ENCODE data around the gene NPHP1.
"Not testable (repeated sequence)": the region's sequence is repeated elsewhere in the genome, so short reads cannot be mapped to it uniquely, and the experiment has no call there.

Gene NPHP1

DNA sequence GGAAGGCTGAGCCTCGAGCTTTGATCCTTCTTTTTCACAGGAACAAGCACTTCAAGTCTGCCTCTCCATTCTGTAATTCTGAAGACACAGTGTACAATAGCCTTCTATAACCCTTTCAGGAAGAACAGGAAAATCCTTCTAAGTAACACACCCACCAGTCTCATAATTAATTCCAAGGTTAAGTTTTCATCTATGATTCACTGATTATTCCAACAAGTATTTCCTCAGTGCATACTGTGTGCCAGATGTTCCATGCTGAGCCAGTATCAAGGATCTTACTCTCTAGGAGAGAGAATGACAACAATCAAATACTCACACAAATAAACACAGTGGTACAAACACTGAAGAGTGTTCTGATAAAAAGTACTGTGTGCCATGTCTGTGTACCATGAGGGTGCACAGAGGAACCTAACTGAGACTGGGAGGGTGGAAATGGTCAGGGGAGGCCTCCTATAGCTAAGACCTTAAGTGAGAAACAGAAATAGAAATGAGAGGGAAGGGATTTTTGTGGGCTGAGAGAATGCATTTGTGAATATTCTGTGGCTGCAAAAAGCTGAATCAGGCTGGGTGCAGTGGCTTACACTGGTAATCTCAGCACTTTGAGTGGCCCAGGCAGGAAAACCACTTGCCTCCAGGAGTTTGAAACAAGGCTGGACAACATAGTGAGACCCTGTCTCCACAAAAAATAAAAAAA lies 14.8 kb upstream of the NPHP1 start:
- no peak overlapping the region for H3K4me3 ChIP-seq (ENCODE audit: insufficient read depth, low read depth, low read length, poor library complexity, severe bottlenecking)
- no peaks in the 10 kb centered on the region for H3K4me1 ChIP-seq (ENCODE audit: control insufficient read depth, insufficient read depth, low read length, poor library complexity, severe bottlenecking)
- no peaks in the 10 kb centered on the region for H3K36me3 ChIP-seq (ENCODE audit: control insufficient read depth, insufficient read depth, low read length)
- H3K9me3 ChIP-seq (ENCODE audit: control insufficient read depth, low read length) = no peaks in the 10 kb centered on the region
- H3K27me3 ChIP-seq (replicated peaks; ENCODE audit: control insufficient read depth, insufficient read depth, low read length, poor library complexity, severe bottlenecking) = peaks cover 7% of the 10 kb centered on the region
- no peak overlapping the region for H3K27ac ChIP-seq (ENCODE audit: insufficient read depth, low read length, poor library complexity, severe bottlenecking)
- DNase-seq = no peak

DNA sequence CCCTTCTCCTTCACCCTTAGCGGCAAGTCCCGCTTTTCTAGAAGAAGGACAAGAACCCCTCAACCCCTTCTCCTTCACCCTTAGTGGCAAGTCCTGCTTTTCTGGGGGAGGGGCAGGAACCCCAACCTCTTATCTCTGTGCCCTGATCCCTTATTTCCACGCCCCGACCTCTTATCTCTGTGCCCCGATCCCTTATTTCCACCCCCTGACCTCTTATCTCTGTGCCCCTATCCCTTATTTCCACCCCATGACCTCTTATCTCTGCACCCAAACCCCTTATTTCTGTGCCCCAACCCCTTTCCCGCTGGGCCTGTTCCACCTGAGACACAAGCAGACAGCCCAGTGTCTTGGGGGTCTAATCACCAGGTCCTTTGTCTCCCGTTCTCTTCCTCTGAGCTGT lies 14.1 kb upstream of the NPHP1 start:
- H3K27me3 ChIP-seq (replicated peaks; ENCODE audit: control insufficient read depth, insufficient read depth, low read length, poor library complexity, severe bottlenecking) = not testable (repeated sequence)

DNA sequence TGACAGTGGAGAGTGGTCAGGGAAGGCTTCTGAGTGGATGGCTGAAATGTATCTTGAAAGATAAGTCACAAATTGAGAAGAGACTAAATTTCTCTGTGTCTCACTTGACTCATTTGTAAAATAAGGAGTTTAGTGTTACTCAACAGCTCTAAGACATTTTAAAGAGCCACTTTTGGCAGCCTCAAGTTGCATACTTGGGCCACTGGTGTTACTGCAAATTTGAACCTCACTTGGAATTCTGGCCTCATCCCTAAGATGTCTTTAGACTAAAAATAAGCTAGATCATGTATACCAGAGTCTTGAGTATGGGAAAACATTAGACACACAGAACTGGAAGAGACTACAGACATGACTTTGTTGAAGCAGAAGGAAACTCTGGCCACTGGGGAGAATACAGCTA lies 12.0 kb upstream of the NPHP1 start:
- Histone ChIP-seq H3K36me3 (ENCODE audit: control insufficient read depth, insufficient read depth, low read length) (no peaks in the 10 kb centered on the region), H3K27ac (ENCODE audit: insufficient read depth, low read length, poor library complexity, severe bottlenecking) (no peak overlapping the region), H3K9me3 (ENCODE audit: control insufficient read depth, low read length) (no peaks in the 10 kb centered on the region), H3K4me3 (ENCODE audit: insufficient read depth, low read depth, low read length, poor library complexity, severe bottlenecking) (no peak overlapping the region), H3K27me3 (replicated peaks; ENCODE audit: control insufficient read depth, insufficient read depth, low read length, poor library complexity, severe bottlenecking) (peaks cover 4% of the 10 kb centered on the region), H3K4me1 (ENCODE audit: control insufficient read depth, insufficient read depth, low read length, poor library complexity, severe bottlenecking) (no peaks in the 10 kb centered on the region)
- no peak for DNase-seq

More for the DNA sequence above, 14.1 kb upstream of the NPHP1 start:
- DNase-seq; H3K9me3 ChIP-seq (ENCODE audit: control insufficient read depth, low read length); H3K4me1 ChIP-seq (ENCODE audit: control insufficient read depth, insufficient read depth, low read length, poor library complexity, severe bottlenecking); H3K4me3 ChIP-seq (ENCODE audit: insufficient read depth, low read depth, low read length, poor library complexity, severe bottlenecking); H3K36me3 ChIP-seq (ENCODE audit: control insufficient read depth, insufficient read depth, low read length); H3K27ac ChIP-seq (ENCODE audit: insufficient read depth, low read length, poor library complexity, severe bottlenecking): not testable (repeated sequence)

DNA sequence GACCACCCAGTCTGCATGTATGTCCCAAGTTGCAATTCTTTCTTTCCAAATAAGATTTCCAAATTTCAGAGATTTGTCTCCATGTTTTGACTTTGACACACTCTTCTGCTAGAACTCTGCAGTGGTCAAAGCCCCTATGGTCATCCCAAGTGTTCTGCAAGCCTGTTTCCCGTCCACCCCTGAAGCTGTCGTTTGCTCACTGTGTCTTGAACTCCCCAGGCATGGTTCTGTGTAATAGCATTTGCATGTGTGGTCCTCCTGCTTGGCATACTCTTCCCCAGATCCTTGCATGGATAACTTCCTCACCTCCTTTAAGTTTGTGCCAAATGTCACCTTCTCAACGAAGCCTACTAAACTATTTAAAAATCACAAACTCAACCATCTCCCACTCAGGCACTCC lies 11.4 kb upstream of the NPHP1 start:
- Histone ChIP-seq H3K4me3 (ENCODE audit: insufficient read depth, low read depth, low read length, poor library complexity, severe bottlenecking) (no peak overlapping the region), H3K36me3 (ENCODE audit: control insufficient read depth, insufficient read depth, low read length) (no peaks in the 10 kb centered on the region), H3K4me1 (ENCODE audit: control insufficient read depth, insufficient read depth, low read length, poor library complexity, severe bottlenecking) (no peaks in the 10 kb centered on the region), H3K27me3 (replicated peaks; ENCODE audit: control insufficient read depth, insufficient read depth, low read length, poor library complexity, severe bottlenecking) (no peaks in the 10 kb centered on the region), H3K9me3 (ENCODE audit: control insufficient read depth, low read length) (no peaks in the 10 kb centered on the region), H3K27ac (ENCODE audit: insufficient read depth, low read length, poor library complexity, severe bottlenecking) (no peak overlapping the region)
- DNase-seq = no peak

DNA sequence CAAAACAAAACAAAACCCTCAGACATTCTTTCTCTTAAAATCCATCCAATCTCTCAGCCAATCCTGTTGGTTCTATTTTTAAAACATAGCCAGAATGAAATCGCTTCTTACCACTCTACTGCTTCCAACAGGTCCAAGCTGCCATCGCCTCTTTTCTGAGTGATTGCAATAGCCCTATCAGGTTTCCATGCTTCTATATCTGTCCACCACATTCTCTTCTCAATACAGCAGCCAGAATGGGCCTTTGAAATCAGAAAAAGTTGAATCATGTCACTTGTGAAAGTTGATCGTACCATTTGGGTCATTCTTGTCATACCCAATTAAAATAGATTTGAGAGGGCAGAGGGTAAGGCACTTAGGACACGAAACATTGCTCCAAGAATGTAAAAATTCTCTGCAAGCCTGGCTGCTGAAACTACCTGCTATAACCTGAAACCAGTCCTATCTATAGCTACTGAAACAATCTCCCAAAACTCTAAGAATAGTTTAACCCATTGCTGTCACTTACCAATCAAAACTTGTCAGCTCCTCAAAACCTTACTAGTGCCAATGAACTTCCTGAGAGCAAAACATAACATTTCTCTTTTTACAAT lies 10.8 kb upstream of the NPHP1 start:
- no peaks in the 10 kb centered on the region for H3K27me3 ChIP-seq (replicated peaks; ENCODE audit: control insufficient read depth, insufficient read depth, low read length, poor library complexity, severe bottlenecking)
- H3K9me3 ChIP-seq (ENCODE audit: control insufficient read depth, low read length) = no peaks in the 10 kb centered on the region
- no peaks in the 10 kb centered on the region for H3K4me1 ChIP-seq (ENCODE audit: control insufficient read depth, insufficient read depth, low read length, poor library complexity, severe bottlenecking)
- no peak overlapping the region for H3K4me3 ChIP-seq (ENCODE audit: insufficient read depth, low read depth, low read length, poor library complexity, severe bottlenecking)
- no peaks in the 10 kb centered on the region for H3K36me3 ChIP-seq (ENCODE audit: control insufficient read depth, insufficient read depth, low read length)
- H3K27ac ChIP-seq (ENCODE audit: insufficient read depth, low read length, poor library complexity, severe bottlenecking) = no peak overlapping the region
- no peak for DNase-seq

DNA sequence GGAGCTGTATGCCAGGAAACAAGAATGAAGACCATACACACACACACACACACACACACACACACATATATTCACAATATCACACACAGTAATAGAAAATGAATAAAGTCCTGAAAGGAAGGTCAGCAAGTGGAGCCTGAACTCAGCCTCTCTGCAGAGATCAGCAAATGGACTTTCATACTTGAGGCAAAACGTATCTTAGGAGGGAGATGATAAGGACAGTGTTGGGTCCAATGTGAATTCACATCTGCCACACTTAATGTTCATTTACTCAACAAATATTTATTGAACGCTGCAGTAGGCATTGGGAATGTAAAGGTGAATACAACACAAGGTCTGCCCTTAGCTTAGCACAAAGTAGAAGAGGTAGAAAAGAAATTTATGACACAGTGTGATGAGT lies 10.3 kb upstream of the NPHP1 start:
- H3K36me3 ChIP-seq (ENCODE audit: control insufficient read depth, insufficient read depth, low read length) = no peaks in the 10 kb centered on the region
- DNase-seq = no peak
- H3K4me3 ChIP-seq (ENCODE audit: insufficient read depth, low read depth, low read length, poor library complexity, severe bottlenecking) = no peak overlapping the region

DNA sequence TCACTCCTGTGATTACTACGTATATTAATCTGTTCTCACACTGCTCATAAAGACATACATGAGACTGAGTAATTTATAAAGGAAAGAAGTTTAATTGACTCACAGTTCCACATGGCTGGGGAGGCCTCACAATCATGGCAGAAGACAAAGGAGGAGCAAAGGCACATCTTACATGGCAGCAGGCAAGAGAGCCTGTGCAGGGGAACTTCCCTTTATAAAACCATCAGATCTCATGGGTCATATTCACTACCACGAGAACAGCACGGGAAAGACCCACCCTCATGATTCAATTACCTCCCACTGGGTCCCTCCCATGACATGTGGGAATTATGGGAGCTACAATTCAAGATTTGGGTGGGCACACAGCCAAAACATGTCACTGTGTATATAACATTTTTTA lies 8.7 kb upstream of the NPHP1 start:
- not testable (repeated sequence) for H3K27ac ChIP-seq (ENCODE audit: insufficient read depth, low read length, poor library complexity, severe bottlenecking); DNase-seq; H3K4me3 ChIP-seq (ENCODE audit: insufficient read depth, low read depth, low read length, poor library complexity, severe bottlenecking)

More for the DNA sequence above, 10.3 kb upstream of the NPHP1 start:
- Histone ChIP-seq H3K27me3 (replicated peaks; ENCODE audit: control insufficient read depth, insufficient read depth, low read length, poor library complexity, severe bottlenecking) (no peaks in the 10 kb centered on the region), H3K4me1 (ENCODE audit: control insufficient read depth, insufficient read depth, low read length, poor library complexity, severe bottlenecking) (no peaks in the 10 kb centered on the region), H3K27ac (ENCODE audit: insufficient read depth, low read length, poor library complexity, severe bottlenecking) (no peak overlapping the region), H3K9me3 (ENCODE audit: control insufficient read depth, low read length) (no peaks in the 10 kb centered on the region)

DNA sequence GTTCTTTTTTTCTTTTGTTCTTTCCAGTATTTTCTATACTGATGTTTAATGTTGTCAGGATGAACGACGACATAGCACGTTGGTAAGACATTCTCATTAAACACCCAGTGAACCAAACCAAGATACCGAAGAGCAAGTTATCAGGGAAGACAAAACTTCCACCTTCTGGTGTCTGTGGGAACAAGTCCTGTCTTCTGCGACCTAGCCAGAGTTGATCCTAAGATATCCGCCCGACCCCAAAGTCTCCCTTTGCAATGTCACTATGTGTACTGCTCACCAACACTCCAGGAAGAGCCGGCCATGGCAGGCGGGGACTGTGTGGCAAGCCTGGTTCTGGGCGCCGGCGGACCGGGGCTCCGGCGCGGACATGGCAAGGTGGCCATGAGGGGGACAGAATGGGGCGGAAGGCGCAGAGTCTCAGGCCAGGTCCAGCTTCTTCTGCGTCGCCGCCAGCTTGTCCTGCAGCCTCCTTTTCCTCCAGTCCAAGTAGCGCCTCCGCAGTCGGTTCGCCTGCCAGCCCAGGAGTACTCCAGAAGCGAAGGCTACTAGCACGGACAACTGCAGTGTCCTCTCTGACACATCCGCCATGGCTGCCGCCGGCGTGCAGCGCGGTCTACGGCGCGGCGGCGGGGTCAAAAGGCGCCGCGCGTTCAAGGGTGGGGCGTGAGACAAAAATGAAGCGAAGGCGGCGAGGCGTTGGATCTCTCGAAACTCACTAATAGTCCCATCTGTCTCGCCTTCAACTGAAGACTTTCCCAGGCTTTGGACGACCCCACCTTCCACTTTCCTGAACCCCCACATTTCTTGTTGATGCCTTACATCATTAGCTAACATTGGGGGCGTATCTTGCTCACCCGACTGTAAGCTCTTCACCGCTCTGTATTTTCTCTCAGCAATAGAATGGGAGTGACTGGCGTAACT lies 7.4 kb upstream of the NPHP1 start, which contains the start of gene MTLN:
TSS of gene MTLN (minus strand) at position 610 of the 921 bp plus-strand sequence. CDS start at position 588, 22 bp downstream.
- Histone ChIP-seq H3K9me3 (ENCODE audit: control insufficient read depth, low read length) (no peaks in the 10 kb centered on the region), H3K27me3 (replicated peaks; ENCODE audit: control insufficient read depth, insufficient read depth, low read length, poor library complexity, severe bottlenecking) (no peaks in the 10 kb centered on the region), H3K4me1 (ENCODE audit: control insufficient read depth, insufficient read depth, low read length, poor library complexity, severe bottlenecking) (no peaks in the 10 kb centered on the region), H3K27ac (ENCODE audit: insufficient read depth, low read length, poor library complexity, severe bottlenecking) (peak within 1 kb of the TSS; percentile 72), H3K4me3 (ENCODE audit: insufficient read depth, low read depth, low read length, poor library complexity, severe bottlenecking) (peak within 1 kb of the TSS; percentile 89), H3K36me3 (ENCODE audit: control insufficient read depth, insufficient read depth, low read length) (no peaks in the 10 kb centered on the region)
- peak; percentile 39 to 55 (median 54) for DNase-seq

More for the DNA sequence above, 8.7 kb upstream of the NPHP1 start:
- not testable (repeated sequence) for H3K9me3 ChIP-seq (ENCODE audit: control insufficient read depth, low read length); H3K4me1 ChIP-seq (ENCODE audit: control insufficient read depth, insufficient read depth, low read length, poor library complexity, severe bottlenecking); H3K27me3 ChIP-seq (replicated peaks; ENCODE audit: control insufficient read depth, insufficient read depth, low read length, poor library complexity, severe bottlenecking); H3K36me3 ChIP-seq (ENCODE audit: control insufficient read depth, insufficient read depth, low read length)

DNA sequence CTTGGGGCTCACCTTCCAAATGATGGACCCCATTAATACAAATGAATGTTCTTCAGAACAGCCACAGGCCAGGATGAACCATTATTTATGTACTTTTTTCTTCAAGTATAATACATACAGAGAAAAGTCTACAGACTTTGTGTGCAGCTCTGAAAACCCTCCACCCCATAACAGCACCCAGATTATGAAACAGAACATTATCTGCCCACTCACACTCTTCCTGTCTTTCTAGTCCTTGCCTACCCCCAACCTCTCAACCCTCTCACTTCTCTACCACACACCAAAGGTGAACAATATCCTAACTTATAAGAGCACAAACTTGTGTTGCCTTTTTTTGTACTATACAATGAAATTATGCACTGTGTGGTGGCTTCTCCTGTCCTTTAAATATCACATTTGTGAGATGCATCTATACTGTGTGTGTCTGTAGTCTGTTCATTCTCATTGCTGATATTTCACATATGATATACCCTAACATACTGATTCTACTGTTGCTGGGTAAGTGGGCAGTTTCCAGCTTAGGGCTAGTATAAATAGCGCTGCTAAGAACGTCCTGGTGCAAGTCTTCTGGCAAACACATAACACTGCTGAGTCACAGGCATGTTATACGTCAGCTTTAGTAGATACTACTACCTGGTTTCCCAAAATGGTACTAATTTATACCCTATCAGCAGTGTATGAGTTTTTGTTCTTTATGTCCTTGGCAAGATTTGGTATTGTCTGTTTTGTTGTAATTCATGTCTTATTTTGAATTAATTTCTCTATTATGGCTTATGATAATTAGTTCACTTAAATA lies 1.0 kb upstream of the NPHP1 start:
- DNase-seq = no peak
- Histone ChIP-seq H3K36me3 (ENCODE audit: control insufficient read depth, insufficient read depth, low read length) (no peaks in the 10 kb centered on the region), H3K27ac (ENCODE audit: insufficient read depth, low read length, poor library complexity, severe bottlenecking) (no peak overlapping the region), H3K27me3 (replicated peaks; ENCODE audit: control insufficient read depth, insufficient read depth, low read length, poor library complexity, severe bottlenecking) (no peaks in the 10 kb centered on the region), H3K4me3 (ENCODE audit: insufficient read depth, low read depth, low read length, poor library complexity, severe bottlenecking) (peak overlapping the region; percentile 63), H3K4me1 (ENCODE audit: control insufficient read depth, insufficient read depth, low read length, poor library complexity, severe bottlenecking) (peaks cover 5% of the 10 kb centered on the region), H3K9me3 (ENCODE audit: control insufficient read depth, low read length) (no peaks in the 10 kb centered on the region)
